ENCODE measurements around the gene KIF1A. TPM values are rescaled to one million over a fixed set of nuclear protein-coding genes. Genes with fewer than 3 reads are reported as not detected.

KIF1A gene
- total and polyA plus RNA-seq, 2 of the 13 experiments (the other 11 are each of a cell fraction or from before 2014, with no cell fraction given): 0.01 TPM; not detected in 1

DNA sequence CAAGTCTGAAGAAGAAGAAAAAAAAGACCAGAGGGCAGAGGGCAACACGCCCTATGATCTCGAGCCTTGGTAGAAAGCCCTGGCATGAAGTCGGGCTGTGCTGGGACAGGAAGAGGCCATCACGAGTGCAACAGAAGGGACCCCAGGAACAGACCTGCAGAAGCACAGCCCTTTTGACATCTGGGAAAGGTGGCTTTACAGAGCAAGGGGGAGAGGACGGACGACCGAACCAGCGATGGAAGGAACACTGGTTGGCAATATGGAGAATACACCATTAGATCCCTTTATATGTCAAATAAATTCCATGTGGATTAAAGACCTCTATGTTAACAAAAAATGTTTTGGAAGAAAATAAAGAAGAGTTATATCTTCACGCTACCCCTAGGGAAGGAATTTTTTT is 10.7 kb downstream of the KIF1A start:
- Histone ChIP-seq H3K27ac (ENCODE audit: extremely low read length, insufficient read depth, low read length) (no peak overlapping the region), H3K36me3 (replicated peaks in 1 of 2; ENCODE audit: control insufficient read depth in 1 of 2, insufficient read depth in 2 of 2, low read length in 2 of 2) (no peaks in the 10 kb centered on the region), H4K20me1 (ENCODE audit: insufficient read depth, low read length) (no peaks in the 10 kb centered on the region), H3K9me3 (ENCODE audit: low read length) (no peaks in the 10 kb centered on the region), H3K4me3 (replicated peaks in 1 of 3; ENCODE audit: insufficient read depth in 1 of 3, low read depth in 2 of 3, low read length in 3 of 3) (no peak overlapping the region), H2AFZ (ENCODE audit: low read length) (no peak overlapping the region), H3K4me2 (ENCODE audit: low read depth, low read length) (no peak overlapping the region), H3K9ac (ENCODE audit: insufficient read depth, low read depth, low read length) (no peak overlapping the region), H3K4me1 (ENCODE audit: insufficient read depth, low read length) (no peaks in the 10 kb centered on the region), H3K79me2 (ENCODE audit: insufficient read depth, low read length) (no peaks in the 10 kb centered on the region), H3K27me3 (ENCODE audit: control insufficient read depth in 1 of 2, insufficient read depth in 2 of 2, low read length in 2 of 2) (peaks cover 0 to 29% of the 10 kb centered on the region in 2 experiments; a peak in 4 of 5 replicates)
- no peak for TF ChIP-seq ZFP41 (CRISPR knock-in tag; IDR thresholded peaks at IDR 0.05; ENCODE audit: borderline replicate concordance)
- no peak for TF ChIP-seq ZSCAN5A (CRISPR knock-in tag; IDR thresholded peaks at IDR 0.05; ENCODE audit: borderline replicate concordance)
- no peak for TF ChIP-seq YEATS4 (CRISPR knock-in tag; IDR thresholded peaks at IDR 0.05; ENCODE audit: borderline replicate concordance)
- TF ChIP-seq CREB1 (IDR thresholded peaks at IDR 0.05): no peak
- no peak for TF ChIP-seq CREB1 (CRISPR knock-in tag; IDR thresholded peaks at IDR 0.05)
- no peak for TF ChIP-seq HCFC1 (IDR thresholded peaks at IDR 0.05; ENCODE audit: low read depth, low read length)
- in situ Hi-C loops (cut with HindIII; ENCODE audit: extremely low pct_ligation_motif_present, low pct_unique_long_range_greater_than_20kb) (no loop called here), intact Hi-C loops (cut with micrococcal nuclease; ENCODE audit: unreplicated experiment) (no loop called here)
- no peak for FAIRE-seq
- CTCF ChIA-PET (ENCODE audit: low intra/inter-chr PET ratio, low total read pairs): interaction anchor here (1.0 kb wide), 1 partner anchor 31 kb away, joined by 3 read pairs; no protein-coding TSS in a partner anchor
- 52% methylated on average over 9 of the region's 9 CpGs for WGBS (ENCODE audit: low lambda C conversion rate)
- BruUV-seq (replicated peaks): no TSS peak
- POLR2A ChIA-PET: no interaction called here
- no peak for DNase-seq (ENCODE audit: low spot score)
- no peak for ATAC-seq

- FAIRE-seq: no peak
- no peak overlapping the region for H2AFZ ChIP-seq (ENCODE audit: low read length)
- intact Hi-C loops (cut with micrococcal nuclease; ENCODE audit: unreplicated experiment) (no loop called here), in situ Hi-C loops (cut with HindIII; ENCODE audit: extremely low pct_ligation_motif_present, low pct_unique_long_range_greater_than_20kb) (no loop called here)
- peaks cover 2 to 47% of the 10 kb centered on the region in 2 experiments; a peak in 4 of 5 replicates for H3K27me3 ChIP-seq (ENCODE audit: control insufficient read depth in 1 of 2, insufficient read depth in 2 of 2, low read length in 2 of 2)
- no peak overlapping the region for H3K4me3 ChIP-seq (replicated peaks in 1 of 3; ENCODE audit: insufficient read depth in 1 of 3, low read depth in 2 of 3, low read length in 3 of 3)
- H4K20me1 ChIP-seq (ENCODE audit: insufficient read depth, low read length): no peaks in the 10 kb centered on the region
- H3K79me2 ChIP-seq (ENCODE audit: insufficient read depth, low read length): no peaks in the 10 kb centered on the region
- TF ChIP-seq ZNF678 (CRISPR knock-in tag; IDR thresholded peaks at IDR 0.05) (no peak), POLR2G (IDR thresholded peaks at IDR 0.05; ENCODE audit: low read depth, low read length) (no peak), NR2F6 (IDR thresholded peaks at IDR 0.05) (no peak), NR2F6 (CRISPR knock-in tag; IDR thresholded peaks at IDR 0.05) (no peak), CREB1 (IDR thresholded peaks at IDR 0.05) (no peak), CREB1 (CRISPR knock-in tag; IDR thresholded peaks at IDR 0.05) (no peak), ZFX (CRISPR knock-in tag; IDR thresholded peaks at IDR 0.05; ENCODE audit: low read depth) (no peak), ZFP36L1 (CRISPR knock-in tag; IDR thresholded peaks at IDR 0.05) (no peak), ZNF883 (CRISPR knock-in tag; IDR thresholded peaks at IDR 0.05; ENCODE audit: not compliant biosample characterization) (no peak), XBP1 (CRISPR knock-in tag; IDR thresholded peaks at IDR 0.05) (no peak), RARA (CRISPR knock-in tag; IDR thresholded peaks at IDR 0.05) (no peak)
- TF ChIP-seq, protein P1, sequence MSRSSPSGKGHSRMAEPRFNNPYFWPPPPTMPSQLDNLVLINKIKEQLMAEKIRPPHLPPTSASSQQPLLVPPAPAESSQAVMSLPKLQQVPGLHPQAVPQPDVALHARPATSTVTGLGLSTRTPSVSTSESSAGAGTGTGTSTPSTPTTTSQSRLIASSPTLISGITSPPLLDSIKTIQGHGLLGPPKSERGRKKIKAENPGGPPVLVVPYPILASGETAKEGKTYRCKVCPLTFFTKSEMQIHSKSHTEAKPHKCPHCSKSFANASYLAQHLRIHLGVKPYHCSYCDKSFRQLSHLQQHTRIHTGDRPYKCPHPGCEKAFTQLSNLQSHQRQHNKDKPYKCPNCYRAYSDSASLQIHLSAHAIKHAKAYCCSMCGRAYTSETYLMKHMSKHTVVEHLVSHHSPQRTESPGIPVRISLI (CRISPR knock-in tag; IDR thresholded peaks at IDR 0.05; ENCODE audit: borderline replicate concordance): no peak
- no peak overlapping the region for H3K27ac ChIP-seq (ENCODE audit: extremely low read length, insufficient read depth, low read length)
- H3K4me1 ChIP-seq (ENCODE audit: insufficient read depth, low read length): no peaks in the 10 kb centered on the region
- CTCF ChIA-PET (ENCODE audit: low intra/inter-chr PET ratio, low total read pairs): no interaction called here
- no peak overlapping the region for H3K4me2 ChIP-seq (ENCODE audit: low read depth, low read length)
- no peaks in the 10 kb centered on the region for H3K9me3 ChIP-seq (ENCODE audit: low read length)
- BruUV-seq (replicated peaks): no TSS peak
- ATAC-seq: no peak
- DNase-seq (ENCODE audit: low spot score): no peak
- no peaks in the 10 kb centered on the region for H3K36me3 ChIP-seq (replicated peaks in 1 of 2; ENCODE audit: control insufficient read depth in 1 of 2, insufficient read depth in 2 of 2, low read length in 2 of 2)
- no peak overlapping the region for H3K9ac ChIP-seq (ENCODE audit: insufficient read depth, low read depth, low read length)
- POLR2A ChIA-PET: no interaction called here
- WGBS (ENCODE audit: low lambda C conversion rate): 0% methylated on average over 2 of the region's 2 CpGs
These were observed 13.6 kb downstream of the KIF1A start for GRCh38 chr2:240806459-240806858.
